IMR-90 (cell line): Measurements from ENCODE around the gene CETN2.

ENCODE experiments used
- BHLHE40 ChIP-seq: fragments of 150-350 bp; IDR thresholded peaks from 2 replicates; pipeline ENCODE4 v1.6.1; 2016; ENCODE audit warnings: mild to moderate bottlenecking, low read depth, low read length
- CEBPB ChIP-seq: IDR thresholded peaks from 2 replicates; pipeline ENCODE4 v1.6.1; 2012; ENCODE audit warnings: low read depth, low read length, improper control_type of control experiment
- MAFK ChIP-seq: IDR thresholded peaks from 2 replicates; pipeline ENCODE4 v1.6.1; 2012; ENCODE audit warnings: low read depth, low read length, improper control_type of control experiment
- MXI1 ChIP-seq: IDR thresholded peaks from 2 replicates; pipeline ENCODE4 v1.6.1; 2012; ENCODE audit warnings: low read depth, mild to moderate bottlenecking, low read length, moderate library complexity, borderline replicate concordance
- NFE2L2 ChIP-seq: fragments of 150-350 bp; IDR thresholded peaks from 2 replicates; pipeline ENCODE4 v1.6.1; 2016; ENCODE audit warnings: low read depth, mild to moderate bottlenecking, low read length
- POLR2A ChIP-seq: IDR thresholded peaks from 2 replicates; pipeline ENCODE4 v1.6.1; 2012; ENCODE audit warnings: mild to moderate bottlenecking, low read depth, low read length
- RAD21 ChIP-seq: IDR thresholded peaks from 2 replicates; pipeline ENCODE4 v1.6.1; 2012; ENCODE audit warnings: low read length, improper control_type of control experiment
- RCOR1 ChIP-seq: IDR thresholded peaks from 2 replicates; pipeline ENCODE4 v1.6.1; 2012; ENCODE audit warnings: mild to moderate bottlenecking, low read length, improper control_type of control experiment; ENCODE audit not compliant: insufficient replicate concordance
- RFX5 ChIP-seq: IDR thresholded peaks from 2 replicates; pipeline ENCODE4 v1.8.0; 2012; ENCODE audit warnings: low read depth, mild to moderate bottlenecking, low read length, moderate library complexity
- SMC3 ChIP-seq: fragments of 150-350 bp; IDR thresholded peaks from 2 replicates; pipeline ENCODE4 v1.6.1; 2016; ENCODE audit warnings: low read depth, mild to moderate bottlenecking, antibody characterized with exemption, low read length, moderate library complexity
- TF ChIP-seq, protein P1 (sequence below): conservative IDR thresholded peaks from 2 replicates; pipeline ENCODE4 v1.5.1; 2012; ENCODE audit warnings: mild to moderate bottlenecking, low read depth, low read length, improper control_type of control experiment
- TF ChIP-seq, protein P2 (sequence below): fragments of 150-350 bp; IDR thresholded peaks from 2 replicates; pipeline ENCODE4 v1.6.1; 2016; ENCODE audit warnings: low read depth, mild to moderate bottlenecking, low read length, moderate library complexity, borderline replicate concordance
- TF ChIP-seq, protein P3 (sequence below): fragments of 150-350 bp; IDR thresholded peaks from 2 replicates; pipeline ENCODE4 v1.6.1; 2017; ENCODE audit warnings: mild to moderate bottlenecking, antibody characterized with exemption, low read length, low read depth

DNA sequence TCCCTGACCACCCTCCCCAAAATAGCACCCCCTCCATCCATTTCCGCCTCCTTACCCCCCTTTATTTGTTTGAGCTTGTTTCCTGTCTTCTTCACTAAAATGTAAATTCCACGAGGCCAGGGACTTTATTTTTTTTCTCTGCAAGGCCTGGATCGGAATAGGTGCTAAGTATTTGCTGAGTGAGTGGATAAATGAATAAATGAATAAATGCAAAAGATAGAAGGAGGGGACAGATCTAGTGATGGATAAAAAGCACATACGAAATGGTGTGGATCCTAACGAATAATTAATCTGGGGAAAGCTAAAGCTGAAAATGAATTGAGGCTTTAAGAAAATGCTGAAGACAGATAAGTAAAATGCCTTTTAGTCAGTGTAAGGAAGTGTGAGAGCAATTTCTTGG, 12.2 kb downstream of the CETN2 start:
- TF ChIP-seq, protein P1, sequence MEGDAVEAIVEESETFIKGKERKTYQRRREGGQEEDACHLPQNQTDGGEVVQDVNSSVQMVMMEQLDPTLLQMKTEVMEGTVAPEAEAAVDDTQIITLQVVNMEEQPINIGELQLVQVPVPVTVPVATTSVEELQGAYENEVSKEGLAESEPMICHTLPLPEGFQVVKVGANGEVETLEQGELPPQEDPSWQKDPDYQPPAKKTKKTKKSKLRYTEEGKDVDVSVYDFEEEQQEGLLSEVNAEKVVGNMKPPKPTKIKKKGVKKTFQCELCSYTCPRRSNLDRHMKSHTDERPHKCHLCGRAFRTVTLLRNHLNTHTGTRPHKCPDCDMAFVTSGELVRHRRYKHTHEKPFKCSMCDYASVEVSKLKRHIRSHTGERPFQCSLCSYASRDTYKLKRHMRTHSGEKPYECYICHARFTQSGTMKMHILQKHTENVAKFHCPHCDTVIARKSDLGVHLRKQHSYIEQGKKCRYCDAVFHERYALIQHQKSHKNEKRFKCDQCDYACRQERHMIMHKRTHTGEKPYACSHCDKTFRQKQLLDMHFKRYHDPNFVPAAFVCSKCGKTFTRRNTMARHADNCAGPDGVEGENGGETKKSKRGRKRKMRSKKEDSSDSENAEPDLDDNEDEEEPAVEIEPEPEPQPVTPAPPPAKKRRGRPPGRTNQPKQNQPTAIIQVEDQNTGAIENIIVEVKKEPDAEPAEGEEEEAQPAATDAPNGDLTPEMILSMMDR = no peak
- no peak for TF ChIP-seq RCOR1
- no peak for TF ChIP-seq MAFK
- no peak for TF ChIP-seq RFX5
- no peak for TF ChIP-seq POLR2A
- no peak for TF ChIP-seq BHLHE40
- no peak for TF ChIP-seq MXI1
- TF ChIP-seq, protein P2, sequence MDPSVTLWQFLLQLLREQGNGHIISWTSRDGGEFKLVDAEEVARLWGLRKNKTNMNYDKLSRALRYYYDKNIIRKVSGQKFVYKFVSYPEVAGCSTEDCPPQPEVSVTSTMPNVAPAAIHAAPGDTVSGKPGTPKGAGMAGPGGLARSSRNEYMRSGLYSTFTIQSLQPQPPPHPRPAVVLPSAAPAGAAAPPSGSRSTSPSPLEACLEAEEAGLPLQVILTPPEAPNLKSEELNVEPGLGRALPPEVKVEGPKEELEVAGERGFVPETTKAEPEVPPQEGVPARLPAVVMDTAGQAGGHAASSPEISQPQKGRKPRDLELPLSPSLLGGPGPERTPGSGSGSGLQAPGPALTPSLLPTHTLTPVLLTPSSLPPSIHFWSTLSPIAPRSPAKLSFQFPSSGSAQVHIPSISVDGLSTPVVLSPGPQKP = no peak
- TF ChIP-seq RAD21 = no peak
- TF ChIP-seq NFE2L2 = no peak
- no peak for TF ChIP-seq SMC3
- TF ChIP-seq, protein P3, sequence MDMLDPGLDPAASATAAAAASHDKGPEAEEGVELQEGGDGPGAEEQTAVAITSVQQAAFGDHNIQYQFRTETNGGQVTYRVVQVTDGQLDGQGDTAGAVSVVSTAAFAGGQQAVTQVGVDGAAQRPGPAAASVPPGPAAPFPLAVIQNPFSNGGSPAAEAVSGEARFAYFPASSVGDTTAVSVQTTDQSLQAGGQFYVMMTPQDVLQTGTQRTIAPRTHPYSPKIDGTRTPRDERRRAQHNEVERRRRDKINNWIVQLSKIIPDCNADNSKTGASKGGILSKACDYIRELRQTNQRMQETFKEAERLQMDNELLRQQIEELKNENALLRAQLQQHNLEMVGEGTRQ = no peak
- TF ChIP-seq CEBPB = no peak
